ENCODE measurements around the gene KLHL25.

DNA sequence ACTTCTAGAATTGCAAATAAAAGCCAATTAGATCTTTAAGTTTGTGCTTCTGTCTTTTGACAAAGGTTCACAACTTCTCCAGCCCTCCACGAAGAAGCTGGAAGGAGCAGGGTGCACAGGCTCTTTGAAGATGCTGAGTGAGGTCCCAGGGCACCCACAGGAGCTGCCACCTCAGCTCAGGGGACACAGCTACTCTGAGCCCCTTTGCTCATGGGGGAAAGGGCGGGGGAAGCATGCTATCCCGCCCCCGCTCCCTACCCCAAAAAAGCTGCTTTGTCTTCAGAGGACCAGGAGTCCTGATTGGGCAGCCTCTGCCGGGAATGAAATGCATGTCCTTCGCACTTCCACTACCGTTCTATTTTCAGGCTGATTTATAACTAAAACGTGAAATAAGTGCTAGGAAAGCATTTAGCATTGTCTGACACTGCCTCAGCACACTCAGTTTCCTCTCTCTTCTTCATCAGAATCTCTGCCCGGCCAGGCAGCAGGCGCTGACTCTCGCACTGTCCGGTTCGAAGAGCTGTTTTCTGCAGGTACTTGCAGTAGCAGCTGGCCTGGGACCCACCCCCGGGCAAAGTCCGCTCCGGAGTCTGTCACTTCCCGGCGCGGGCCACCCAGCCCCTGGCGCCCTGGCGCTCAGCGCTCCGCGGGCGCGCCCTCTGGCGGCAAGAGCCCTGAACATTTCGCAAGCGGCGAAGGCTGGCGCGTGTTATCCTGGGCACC is 45.5 kb upstream of the KLHL25 start:
- TF ChIP-seq HDGF (IDR thresholded peaks at IDR 0.05; ENCODE audit: borderline replicate concordance) = no peak
- no peak for TF ChIP-seq SUZ12 (IDR thresholded peaks at IDR 0.05)
- TF ChIP-seq TARDBP (IDR thresholded peaks at IDR 0.05) = no peak
- TF ChIP-seq BHLHE40 (IDR thresholded peaks at IDR 0.05; ENCODE audit: borderline replicate concordance) = no peak
- no peak for TF ChIP-seq FOXM1 (IDR thresholded peaks at IDR 0.05; ENCODE audit: borderline replicate concordance)
- TF ChIP-seq NFRKB (IDR thresholded peaks at IDR 0.05) = no peak
- no peak for TF ChIP-seq ZNF384 (IDR thresholded peaks at IDR 0.05)
- TF ChIP-seq FOXA1 (IDR thresholded peaks at IDR 0.05) = no peak
- TF ChIP-seq, protein P1, sequence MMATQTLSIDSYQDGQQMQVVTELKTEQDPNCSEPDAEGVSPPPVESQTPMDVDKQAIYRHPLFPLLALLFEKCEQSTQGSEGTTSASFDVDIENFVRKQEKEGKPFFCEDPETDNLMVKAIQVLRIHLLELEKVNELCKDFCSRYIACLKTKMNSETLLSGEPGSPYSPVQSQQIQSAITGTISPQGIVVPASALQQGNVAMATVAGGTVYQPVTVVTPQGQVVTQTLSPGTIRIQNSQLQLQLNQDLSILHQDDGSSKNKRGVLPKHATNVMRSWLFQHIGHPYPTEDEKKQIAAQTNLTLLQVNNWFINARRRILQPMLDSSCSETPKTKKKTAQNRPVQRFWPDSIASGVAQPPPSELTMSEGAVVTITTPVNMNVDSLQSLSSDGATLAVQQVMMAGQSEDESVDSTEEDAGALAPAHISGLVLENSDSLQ (IDR thresholded peaks at IDR 0.05) = no peak

All from HEK293T (cell line).